ENCODE data around the gene BCL11A.

Gene BCL11A

DNA sequence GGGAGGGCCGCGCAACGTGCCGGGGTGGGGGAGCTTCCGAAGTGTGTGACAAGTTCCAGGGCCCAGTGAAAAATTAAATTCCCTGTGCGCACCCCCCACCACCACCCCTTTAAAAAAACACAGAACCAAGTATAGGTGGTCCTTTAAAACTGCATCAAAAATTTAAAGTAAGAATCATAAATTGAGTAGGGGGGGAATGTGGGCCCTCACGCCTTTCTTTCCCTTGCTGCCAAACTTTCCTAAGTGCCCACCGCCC lies 2.5 kb downstream of the BCL11A start:
- peak overlapping the region; percentile 90 for H3K4me3 ChIP-seq (ENCODE audit: low read depth, low read length)
- TF ChIP-seq, protein P1, sequence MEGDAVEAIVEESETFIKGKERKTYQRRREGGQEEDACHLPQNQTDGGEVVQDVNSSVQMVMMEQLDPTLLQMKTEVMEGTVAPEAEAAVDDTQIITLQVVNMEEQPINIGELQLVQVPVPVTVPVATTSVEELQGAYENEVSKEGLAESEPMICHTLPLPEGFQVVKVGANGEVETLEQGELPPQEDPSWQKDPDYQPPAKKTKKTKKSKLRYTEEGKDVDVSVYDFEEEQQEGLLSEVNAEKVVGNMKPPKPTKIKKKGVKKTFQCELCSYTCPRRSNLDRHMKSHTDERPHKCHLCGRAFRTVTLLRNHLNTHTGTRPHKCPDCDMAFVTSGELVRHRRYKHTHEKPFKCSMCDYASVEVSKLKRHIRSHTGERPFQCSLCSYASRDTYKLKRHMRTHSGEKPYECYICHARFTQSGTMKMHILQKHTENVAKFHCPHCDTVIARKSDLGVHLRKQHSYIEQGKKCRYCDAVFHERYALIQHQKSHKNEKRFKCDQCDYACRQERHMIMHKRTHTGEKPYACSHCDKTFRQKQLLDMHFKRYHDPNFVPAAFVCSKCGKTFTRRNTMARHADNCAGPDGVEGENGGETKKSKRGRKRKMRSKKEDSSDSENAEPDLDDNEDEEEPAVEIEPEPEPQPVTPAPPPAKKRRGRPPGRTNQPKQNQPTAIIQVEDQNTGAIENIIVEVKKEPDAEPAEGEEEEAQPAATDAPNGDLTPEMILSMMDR (IDR thresholded peaks at IDR 0.05; ENCODE audit: borderline replicate concordance, insufficient read depth, low read depth, low read length) = no peak

DNA sequence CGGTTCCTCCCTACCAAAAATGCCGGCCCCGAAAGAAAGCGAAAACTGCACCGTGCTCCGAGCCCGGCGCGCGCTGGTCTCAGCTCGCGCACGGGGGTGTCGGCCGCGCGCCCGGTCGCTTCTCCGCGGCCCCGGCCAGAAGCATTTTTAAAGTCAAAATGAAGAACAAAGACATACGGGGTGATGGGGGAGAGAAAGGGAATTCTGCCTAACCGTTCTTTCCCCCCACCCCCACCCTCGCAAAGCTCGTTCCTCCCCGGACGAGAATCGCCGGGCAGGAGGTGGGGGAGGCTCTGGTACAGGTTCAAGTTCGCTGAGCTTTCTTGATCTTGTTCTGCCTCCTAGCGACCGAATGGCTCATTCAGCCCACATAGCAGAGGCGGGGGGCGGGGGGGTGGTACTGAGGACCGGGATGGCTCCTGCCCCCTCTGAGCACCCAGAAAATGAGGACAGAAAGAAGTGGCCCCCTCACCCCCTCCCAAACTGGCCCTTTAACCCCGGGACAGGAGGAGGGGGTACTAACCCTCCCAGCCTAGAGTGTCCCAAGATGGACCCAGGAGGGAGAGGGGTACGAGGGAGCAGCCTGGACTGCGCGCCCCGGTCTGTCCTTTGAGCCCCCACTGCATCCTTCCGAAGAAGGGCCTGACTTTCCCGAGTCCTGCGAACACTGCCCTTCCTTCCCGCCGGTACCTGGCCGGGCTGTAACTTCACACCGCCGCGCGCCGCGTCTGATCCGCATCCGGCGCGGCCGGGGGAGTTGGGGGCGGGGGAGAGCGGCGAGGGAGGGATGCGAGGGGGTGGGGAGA lies 3.1 kb downstream of the BCL11A start:
- TF ChIP-seq, protein P1 (IDR thresholded peaks at IDR 0.05; ENCODE audit: borderline replicate concordance, insufficient read depth, low read depth, low read length) = peak; percentile 83
- H3K4me3 ChIP-seq (ENCODE audit: low read depth, low read length) = peak overlapping the region; percentile 90

DNA sequence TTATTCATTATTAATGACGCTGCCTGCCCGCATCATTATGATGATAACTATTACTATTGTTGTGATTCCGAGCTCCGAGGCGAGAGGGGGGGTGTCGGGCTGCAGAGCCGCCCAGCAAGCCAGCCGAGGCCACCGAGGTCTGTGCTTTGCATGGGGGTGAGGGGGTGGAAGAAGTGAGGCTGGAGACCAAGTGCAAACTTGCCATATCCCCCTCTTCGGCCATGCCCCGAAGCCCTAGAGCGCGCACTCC lies 3.6 kb downstream of the BCL11A start:
- TF ChIP-seq, protein P1 (IDR thresholded peaks at IDR 0.05; ENCODE audit: borderline replicate concordance, insufficient read depth, low read depth, low read length) = no peak
- H3K4me3 ChIP-seq (ENCODE audit: low read depth, low read length) = peak overlapping the region; percentile 90

DNA sequence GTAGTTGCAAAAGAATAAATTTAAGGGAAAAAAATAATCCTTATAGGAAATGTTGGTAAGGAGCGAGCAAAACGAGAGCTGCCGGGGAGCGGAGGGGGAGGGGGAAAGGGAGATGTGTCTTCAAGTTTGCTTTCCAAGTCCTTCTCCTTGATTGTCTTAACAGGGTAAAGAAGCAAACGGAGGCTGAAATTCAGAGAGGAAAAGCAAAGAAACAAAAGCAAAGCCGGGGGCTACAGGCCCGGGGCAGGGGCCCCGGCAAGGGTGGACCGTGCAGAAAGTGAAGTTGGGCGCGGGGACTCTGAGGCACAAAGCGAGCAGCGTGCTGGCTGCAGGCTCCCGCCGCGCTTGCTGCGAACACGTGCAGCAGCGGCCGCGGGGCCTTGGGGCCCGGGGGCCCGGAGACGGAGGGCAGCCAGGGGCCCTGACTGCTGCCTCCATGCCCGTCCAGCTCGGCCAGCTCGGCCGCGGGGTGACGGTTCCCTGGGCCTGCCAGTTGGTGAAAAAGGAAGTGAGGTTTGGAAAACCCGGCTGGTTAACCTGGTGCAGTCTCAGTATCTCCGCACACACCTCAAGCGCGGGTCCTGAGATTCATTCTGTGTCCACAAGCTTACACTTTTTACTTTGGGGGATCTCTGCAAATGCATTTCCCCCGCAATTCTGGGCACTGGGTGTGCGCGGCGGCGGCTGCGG lies 4.1 kb downstream of the BCL11A start:
- peak overlapping the region; percentile 90 for H3K4me3 ChIP-seq (ENCODE audit: low read depth, low read length)
- TF ChIP-seq, protein P1 (IDR thresholded peaks at IDR 0.05; ENCODE audit: borderline replicate concordance, insufficient read depth, low read depth, low read length) = no peak

DNA sequence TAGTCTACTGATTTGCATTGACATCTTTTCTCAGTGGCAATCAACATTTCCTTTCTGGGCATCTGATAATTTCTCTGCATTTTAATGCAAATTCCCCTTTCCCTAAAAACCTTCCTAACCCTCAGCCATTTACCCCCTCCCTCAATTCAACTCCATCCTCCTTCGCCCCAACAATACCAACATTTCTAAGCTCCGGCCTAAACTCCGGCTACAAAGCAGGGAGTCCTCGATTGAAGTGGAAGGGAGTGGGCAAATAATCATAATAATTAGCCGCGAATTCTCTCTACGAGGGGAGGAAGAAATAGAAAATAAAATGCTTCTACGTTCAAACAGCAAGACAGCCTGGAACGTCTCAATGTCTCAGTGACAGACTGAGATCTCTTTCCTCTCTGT lies 4.6 kb downstream of the BCL11A start:
- TF ChIP-seq, protein P1 (IDR thresholded peaks at IDR 0.05; ENCODE audit: borderline replicate concordance, insufficient read depth, low read depth, low read length) = no peak
- H3K4me3 ChIP-seq (ENCODE audit: low read depth, low read length) = peak overlapping the region; percentile 90

DNA sequence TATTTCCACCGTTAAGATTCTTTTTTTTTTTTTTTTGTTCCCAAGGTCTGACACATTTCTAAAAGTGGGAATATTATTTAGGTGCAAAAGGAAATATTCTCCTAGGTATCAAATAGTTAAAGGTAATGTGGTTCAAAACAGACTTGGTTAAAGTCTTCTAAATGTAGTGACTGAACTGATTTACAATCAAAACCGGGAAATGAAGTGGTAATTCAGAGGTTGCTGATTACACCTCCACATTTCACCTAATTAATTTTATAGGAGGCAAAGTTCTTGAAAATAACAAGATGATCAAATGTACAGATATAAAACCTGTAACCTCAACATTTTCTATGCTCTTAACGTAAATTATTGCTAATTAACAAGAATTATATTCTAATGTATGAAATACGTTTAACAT lies 5.1 kb downstream of the BCL11A start:
- TF ChIP-seq, protein P1 (IDR thresholded peaks at IDR 0.05; ENCODE audit: borderline replicate concordance, insufficient read depth, low read depth, low read length) = no peak
- H3K4me3 ChIP-seq (ENCODE audit: low read depth, low read length) = no peak overlapping the region

DNA sequence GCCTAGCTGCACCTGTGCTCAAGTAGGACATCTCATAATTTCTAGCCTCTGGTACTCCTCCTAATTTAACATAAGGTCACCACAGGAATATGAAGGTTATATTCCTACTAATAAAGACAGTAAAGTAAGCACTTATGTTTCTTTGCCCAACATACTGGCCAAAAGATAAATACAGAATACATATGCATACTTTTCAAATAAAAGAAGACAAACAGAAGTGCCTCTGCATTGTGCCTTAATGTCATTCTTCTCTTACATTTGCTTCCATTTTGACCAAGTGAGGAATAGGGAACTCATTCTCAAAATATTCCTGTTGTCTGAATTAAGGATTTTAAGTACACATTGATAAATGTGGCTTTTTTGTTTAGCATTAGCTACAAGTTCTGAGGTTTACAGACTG lies 5.6 kb downstream of the BCL11A start:
- H3K4me3 ChIP-seq (ENCODE audit: low read depth, low read length) = no peak overlapping the region

More for the DNA sequence above, 5.6 kb downstream of the BCL11A start:
- TF ChIP-seq, protein P1 (IDR thresholded peaks at IDR 0.05; ENCODE audit: borderline replicate concordance, insufficient read depth, low read depth, low read length) = no peak

Measured in GM12875 (cell line).